Stimulated activated CD4-positive, alpha-beta T cell treated with anti-CD3 and anti-CD28 coated beads, Interleukin-1b, Interleukin-23, amount 100 ng/mL, for 48 hours (primary cell): ENCODE results near the gene COBL.

ENCODE experiments used
- DNase-seq: peaks from one replicate; pipeline ENCODE4 v3.0.0-alpha.2; 2020

The COBL gene

GRCh38 chr7:51104278-51104677 is 212.3 kb downstream of the COBL start:
- no peak for DNase-seq

DNA sequence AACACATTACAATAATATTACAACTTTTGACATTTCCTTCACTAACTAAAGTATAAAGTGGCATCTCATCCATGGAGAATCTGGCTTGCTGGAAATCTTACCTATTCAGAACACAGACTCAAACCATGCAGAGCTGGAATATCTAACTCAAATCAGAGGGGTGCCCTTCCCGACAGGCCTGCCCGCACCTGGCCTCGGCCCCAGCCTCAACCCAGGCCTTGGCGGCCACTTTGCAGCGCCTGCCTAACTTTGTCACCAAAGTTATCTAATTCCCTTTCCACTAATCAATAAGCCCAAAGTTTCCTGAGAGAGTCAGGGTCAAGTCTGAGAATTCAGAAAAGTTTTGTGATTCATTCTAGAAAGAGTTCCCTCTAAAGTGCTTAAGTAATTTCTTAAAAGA is 212.9 kb downstream of the COBL start:
- DNase-seq = no peak

- no peak for DNase-seq
Measured at GRCh38 chr7:51102828-51103227, 213.8 kb downstream of the COBL start.

GRCh38 chr7:51101111-51101757 is 215.4 kb downstream of the COBL start:
- no peak for DNase-seq

DNA sequence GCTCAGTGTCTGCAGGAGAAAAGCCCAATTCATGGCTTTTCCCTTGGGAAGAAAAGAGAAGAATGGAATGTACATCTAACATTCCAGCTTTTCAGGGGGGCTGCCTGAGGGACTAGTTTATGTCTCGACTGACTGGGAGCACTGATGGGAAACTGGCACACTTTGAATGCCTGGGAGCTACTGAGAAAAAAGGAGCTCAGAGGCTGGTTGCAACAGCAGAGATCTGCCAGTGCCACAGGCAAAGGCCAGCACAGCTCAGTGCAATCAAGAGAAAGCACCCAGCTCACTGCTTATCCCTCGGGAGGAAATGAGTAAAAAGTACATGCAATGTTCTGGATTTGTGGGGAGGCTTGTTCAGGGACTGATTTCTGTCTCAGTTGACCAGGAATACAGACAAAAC is 226.2 kb downstream of the COBL start:
- no peak for DNase-seq

- no peak for DNase-seq
Measured at GRCh38 chr7:51085034-51085692, 231.4 kb downstream of the COBL start.

GRCh38 chr7:51084121-51084520 is 232.5 kb downstream of the COBL start:
- DNase-seq = no peak

DNA sequence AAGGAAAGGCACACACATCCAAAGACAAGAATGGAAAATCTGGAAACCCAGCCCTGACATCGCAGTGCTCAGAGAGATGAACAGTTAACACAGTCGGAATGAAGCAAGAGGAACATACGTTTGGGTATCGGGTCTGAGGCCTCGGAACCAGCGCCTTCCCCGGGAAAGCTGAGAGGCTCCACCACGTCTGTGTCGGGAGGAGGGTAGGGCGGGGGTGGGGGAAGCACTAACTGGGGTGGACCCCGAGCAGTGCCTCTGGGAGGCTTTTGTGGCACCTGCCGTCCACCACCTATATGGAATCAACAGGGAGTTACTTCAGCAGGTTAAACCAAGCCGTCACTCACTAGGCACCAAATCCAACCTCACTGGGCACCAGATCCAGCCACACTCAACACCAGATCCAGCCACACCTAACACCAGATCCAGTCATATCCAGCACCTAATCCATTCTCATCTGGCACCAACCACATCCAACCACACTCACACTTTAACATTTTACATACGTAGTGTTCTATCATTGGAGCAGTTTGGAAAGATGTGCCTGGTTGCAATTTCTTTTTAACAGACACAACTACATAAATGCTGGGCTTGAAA is 233.6 kb downstream of the COBL start:
- no peak for DNase-seq

- DNase-seq = no peak
Measured at GRCh38 chr7:51082096-51082840, 234.3 kb downstream of the COBL start.

GRCh38 chr7:51081270-51081890 is 235.2 kb downstream of the COBL start:
- DNase-seq = no peak

- DNase-seq = no peak
Measured at GRCh38 chr7:51080622-51081269, 235.9 kb downstream of the COBL start.

DNA sequence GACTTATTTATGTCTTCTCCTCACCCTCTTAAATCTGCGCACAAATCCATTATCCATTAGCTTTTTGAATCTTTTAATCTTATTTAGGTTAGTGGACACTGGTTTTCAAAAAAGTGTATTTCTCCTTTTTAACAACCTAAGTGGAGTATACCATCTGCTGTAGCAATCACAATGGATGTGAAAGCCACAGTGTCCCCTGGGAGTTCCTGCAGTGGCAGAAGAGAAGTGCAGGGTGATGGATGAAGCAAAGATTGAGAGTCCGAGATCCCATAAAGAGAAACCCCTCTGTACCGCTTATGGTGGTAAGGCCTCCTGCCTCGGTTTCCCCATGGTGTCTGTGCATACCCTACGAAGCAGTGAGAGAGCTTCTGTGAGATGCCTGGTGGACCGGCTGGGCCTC is 236.4 kb downstream of the COBL start:
- no peak for DNase-seq

GRCh38 chr7:51079494-51079893 is 237.1 kb downstream of the COBL start:
- no peak for DNase-seq

DNA sequence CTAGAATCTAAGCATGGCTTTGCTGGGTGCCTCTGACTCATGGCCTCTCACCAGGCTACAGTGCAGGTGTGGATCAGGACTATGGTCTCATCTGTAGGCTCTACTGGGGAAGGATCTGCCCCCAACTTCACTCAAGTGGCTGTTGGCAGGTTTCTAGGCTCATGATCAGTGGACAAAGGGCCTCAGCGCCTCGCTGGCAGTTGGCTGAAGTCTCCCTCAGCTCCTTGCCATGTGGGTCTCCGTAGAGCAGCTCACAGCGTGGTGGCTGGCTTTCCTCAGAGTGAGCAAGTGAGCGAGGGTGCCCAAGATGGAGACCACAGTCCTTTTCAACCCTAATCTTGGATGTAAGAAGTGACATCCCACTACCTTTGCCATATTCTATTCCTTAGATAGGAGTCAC is 238.0 kb downstream of the COBL start:
- no peak for DNase-seq

DNA sequence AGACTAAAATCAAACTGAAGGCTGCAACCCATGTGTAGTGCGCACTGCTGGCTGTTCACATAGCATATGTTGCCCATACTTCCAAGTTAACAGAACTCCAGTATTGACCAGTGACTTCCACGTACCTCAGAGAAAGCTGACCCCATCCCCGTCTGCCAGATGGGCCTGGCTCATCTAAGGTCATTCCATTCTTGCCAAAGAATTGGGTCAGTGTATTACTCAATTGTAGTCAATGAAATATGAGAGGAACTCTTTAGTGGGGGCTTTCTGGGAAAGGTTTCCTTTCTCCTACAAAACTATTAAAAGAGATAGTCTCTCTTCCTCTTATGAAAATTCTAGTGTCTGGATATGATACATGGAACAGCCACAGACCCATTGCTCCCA is 238.6 kb downstream of the COBL start:
- no peak for DNase-seq

DNA sequence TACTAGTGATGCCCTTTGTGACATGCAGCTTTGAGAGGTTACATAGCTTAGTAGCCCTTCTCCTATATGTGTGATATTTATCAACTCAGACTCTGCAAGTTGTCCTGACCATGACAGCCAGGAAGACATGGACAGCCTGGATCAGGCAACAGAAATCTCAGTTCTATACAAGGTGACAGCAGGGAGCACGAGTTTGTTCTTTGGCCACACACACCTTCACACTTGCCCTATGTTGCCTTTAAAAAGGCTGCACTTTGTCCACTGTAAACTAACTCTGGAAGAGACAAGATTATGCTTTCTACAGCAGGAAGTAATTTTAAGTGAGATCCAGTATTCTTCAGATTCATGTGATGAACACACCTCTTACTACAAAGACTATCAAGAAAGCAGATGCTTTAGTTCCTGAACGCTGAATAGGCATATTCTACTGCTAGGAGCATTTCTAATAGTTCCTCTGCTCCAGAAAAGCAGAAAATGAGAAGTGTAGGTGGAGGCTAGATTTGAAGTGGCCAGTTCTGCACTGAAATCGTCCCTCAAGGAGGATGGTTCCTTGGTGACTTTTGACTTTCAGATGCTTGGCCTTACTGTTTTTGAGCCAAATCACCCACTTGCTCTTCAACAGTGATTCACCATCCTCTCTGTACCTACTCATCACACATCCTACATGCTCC is 239.2 kb downstream of the COBL start:
- no peak for DNase-seq

- DNase-seq = no peak
Measured at GRCh38 chr7:51075681-51076580, 240.7 kb downstream of the COBL start.

DNA sequence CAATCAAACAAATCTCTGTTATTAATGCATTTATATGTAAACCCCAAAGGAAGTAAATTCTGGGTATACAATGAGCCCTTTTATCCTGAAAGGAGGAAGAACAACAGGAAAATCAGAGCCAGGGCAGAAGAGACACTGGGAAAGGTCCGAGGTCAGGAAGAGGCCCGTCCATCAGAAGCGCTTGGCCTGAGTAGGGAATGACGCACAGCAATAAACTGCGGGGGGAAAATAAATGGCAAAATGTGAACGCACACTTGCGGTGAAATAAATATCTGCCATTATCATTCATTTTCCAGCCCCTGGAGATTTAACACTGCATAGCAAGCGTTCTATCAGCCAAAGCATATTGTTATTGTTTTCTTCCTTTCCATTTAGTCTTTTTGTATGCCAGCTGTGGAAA is 243.4 kb downstream of the COBL start:
- DNase-seq = no peak

DNA sequence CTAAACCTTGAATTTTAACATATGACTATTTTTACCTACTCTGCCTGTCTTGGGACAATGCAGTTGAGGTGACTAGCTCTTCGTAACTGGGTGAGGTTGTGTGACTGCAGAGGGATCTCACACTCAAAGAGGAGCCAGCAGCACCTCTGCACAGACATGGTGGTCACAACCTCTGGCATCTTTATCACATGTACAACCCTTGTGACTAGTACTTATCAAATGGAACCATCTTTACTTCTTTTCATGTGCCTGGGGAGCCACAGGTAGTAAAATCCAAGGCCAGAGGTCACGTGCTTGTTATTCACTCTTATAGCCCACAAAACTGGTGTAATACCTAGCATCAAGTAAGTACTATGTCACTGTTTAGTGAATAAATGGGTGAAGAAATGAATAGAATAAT is 244.3 kb downstream of the COBL start:
- DNase-seq = no peak

- no peak for DNase-seq
Measured at GRCh38 chr7:51071427-51071826, 245.2 kb downstream of the COBL start.

- DNase-seq = no peak
Measured at GRCh38 chr7:51070151-51070550, 246.5 kb downstream of the COBL start.
